ENCODE results near the gene FBXO8. TPM values are rescaled to one million over a fixed set of nuclear protein-coding genes. Genes with fewer than 3 reads are reported as not detected.

The FBXO8 gene
- total RNA-seq, 1 donor from 2014 or later, result 12.8 TPM

DNA sequence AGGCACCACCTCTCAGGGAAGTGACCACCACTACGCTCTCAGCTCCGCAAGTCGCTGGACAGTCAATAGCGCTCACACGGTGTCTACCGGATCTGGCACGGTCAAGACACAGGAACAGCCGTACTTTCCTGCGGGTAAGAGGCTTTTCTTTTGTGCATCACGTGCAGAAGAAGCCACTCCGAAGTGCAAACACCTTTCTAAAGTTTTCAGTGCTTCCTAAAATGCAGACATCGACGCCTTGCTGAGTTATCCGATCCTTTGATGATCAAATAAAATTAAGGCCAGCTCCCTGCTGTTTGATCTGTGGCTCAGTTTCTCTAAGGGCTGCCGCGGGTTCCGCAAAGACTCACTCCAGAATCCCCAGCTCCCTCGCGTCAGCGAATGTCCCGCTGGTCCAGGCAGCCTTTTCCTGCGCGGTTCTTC, 71.8 kb downstream of the FBXO8 start:
- TF ChIP-seq, protein P1, sequence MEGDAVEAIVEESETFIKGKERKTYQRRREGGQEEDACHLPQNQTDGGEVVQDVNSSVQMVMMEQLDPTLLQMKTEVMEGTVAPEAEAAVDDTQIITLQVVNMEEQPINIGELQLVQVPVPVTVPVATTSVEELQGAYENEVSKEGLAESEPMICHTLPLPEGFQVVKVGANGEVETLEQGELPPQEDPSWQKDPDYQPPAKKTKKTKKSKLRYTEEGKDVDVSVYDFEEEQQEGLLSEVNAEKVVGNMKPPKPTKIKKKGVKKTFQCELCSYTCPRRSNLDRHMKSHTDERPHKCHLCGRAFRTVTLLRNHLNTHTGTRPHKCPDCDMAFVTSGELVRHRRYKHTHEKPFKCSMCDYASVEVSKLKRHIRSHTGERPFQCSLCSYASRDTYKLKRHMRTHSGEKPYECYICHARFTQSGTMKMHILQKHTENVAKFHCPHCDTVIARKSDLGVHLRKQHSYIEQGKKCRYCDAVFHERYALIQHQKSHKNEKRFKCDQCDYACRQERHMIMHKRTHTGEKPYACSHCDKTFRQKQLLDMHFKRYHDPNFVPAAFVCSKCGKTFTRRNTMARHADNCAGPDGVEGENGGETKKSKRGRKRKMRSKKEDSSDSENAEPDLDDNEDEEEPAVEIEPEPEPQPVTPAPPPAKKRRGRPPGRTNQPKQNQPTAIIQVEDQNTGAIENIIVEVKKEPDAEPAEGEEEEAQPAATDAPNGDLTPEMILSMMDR (IDR thresholded peaks at IDR 0.05; ENCODE audit: unreplicated experiment), result no peak
- H3K27me3 Mint-ChIP-seq, result peaks cover 87% of the 10 kb centered on the region
- H3K4me3 Mint-ChIP-seq (ENCODE audit: low read depth), result no peak overlapping the region
- peaks cover 8% of the 10 kb centered on the region for H3K4me1 Mint-ChIP-seq (ENCODE audit: low read depth)
- no peak overlapping the region for H3K27ac Mint-ChIP-seq
- H3K36me3 Mint-ChIP-seq (ENCODE audit: insufficient read depth), result no peaks in the 10 kb centered on the region
- DNase-seq (ENCODE audit: low spot score, unreplicated experiment), result no peak
- no peaks in the 10 kb centered on the region for H3K9me3 Mint-ChIP-seq (ENCODE audit: low read depth)

DNA sequence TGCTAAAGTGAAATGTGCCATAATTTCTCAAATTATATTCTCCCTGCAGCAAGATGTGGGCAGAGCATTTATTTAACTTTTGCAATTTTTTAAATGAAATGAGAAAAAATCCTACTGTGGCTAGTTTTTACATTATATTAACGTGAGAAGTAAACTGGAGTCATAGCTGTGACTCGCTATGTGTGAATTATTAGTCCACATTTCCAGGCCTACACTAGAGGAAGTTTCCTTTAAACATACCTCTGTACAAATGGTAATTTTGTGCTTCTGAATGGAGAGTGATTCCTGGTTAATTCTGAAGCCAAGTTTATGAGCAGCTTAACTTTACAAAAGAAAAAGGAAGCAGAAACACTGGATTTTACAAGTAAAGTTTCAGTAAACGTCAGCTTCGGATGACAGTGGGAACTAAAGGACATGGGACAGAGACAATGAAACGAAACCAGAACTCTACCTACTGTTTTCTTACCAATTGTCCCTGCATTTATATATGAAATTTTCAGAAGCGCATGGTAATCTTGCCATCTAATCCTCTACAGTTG, 72.4 kb downstream of the FBXO8 start:
- DNase-seq (ENCODE audit: low spot score, unreplicated experiment), result no peak
- Mint-ChIP-seq H3K27ac (no peak overlapping the region), H3K9me3 (ENCODE audit: low read depth) (no peaks in the 10 kb centered on the region), H3K36me3 (ENCODE audit: insufficient read depth) (no peaks in the 10 kb centered on the region), H3K27me3 (peaks cover 87% of the 10 kb centered on the region), H3K4me1 (ENCODE audit: low read depth) (peaks cover 7% of the 10 kb centered on the region), H3K4me3 (ENCODE audit: low read depth) (no peak overlapping the region)
- TF ChIP-seq, protein P1 (IDR thresholded peaks at IDR 0.05; ENCODE audit: unreplicated experiment), result no peak

DNA sequence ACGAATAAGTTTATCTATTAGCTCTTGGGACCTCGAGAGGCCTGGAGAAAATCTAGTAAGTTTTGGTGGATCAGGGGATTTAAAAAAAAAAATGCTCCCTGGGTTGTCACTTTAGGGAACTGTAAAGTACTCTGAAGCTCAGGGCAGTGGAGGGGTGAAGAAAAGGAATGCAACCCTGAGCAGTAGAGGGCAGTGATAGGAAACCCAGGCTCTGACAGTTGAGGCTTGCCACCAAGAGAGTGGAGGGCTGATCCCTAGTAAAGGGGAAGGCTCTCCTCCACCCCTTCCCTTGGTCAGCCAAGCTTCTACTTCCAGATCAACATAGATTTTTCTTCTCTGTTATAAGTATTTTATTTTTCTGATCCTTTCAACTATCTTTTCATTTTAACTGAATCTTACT, 73.1 kb downstream of the FBXO8 start:
- Mint-ChIP-seq H3K27ac (no peak overlapping the region), H3K9me3 (ENCODE audit: low read depth) (no peaks in the 10 kb centered on the region), H3K4me3 (ENCODE audit: low read depth) (no peak overlapping the region), H3K4me1 (ENCODE audit: low read depth) (peaks cover 5% of the 10 kb centered on the region), H3K27me3 (peaks cover 84% of the 10 kb centered on the region), H3K36me3 (ENCODE audit: insufficient read depth) (no peaks in the 10 kb centered on the region)
- TF ChIP-seq, protein P1 (IDR thresholded peaks at IDR 0.05; ENCODE audit: unreplicated experiment), result no peak
- no peak for DNase-seq (ENCODE audit: low spot score, unreplicated experiment)

DNA sequence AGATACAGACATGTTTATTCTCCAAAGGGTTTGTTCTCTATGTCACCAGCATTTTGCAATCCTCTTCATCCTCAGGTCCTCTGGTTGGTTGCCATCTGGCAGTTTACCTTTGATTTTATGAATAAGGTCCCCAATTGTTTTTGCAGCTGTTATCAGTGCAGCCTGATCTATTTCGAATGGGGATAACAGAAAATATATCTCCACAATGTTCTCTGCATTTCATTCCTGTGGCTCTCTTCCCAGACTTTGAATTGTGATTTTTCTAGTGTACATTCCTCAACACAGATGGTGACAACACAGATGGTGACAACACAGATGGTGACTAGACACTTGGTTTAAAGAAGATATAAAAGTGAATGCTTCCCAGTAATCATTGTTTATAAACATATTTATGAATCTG, 74.1 kb downstream of the FBXO8 start:
- peaks cover 85% of the 10 kb centered on the region for H3K27me3 Mint-ChIP-seq
- H3K4me3 Mint-ChIP-seq (ENCODE audit: low read depth), result no peak overlapping the region
- no peaks in the 10 kb centered on the region for H3K9me3 Mint-ChIP-seq (ENCODE audit: low read depth)
- H3K27ac Mint-ChIP-seq, result no peak overlapping the region
- TF ChIP-seq, protein P1 (IDR thresholded peaks at IDR 0.05; ENCODE audit: unreplicated experiment), result no peak
- H3K36me3 Mint-ChIP-seq (ENCODE audit: insufficient read depth), result no peaks in the 10 kb centered on the region
- peaks cover 3% of the 10 kb centered on the region for H3K4me1 Mint-ChIP-seq (ENCODE audit: low read depth)
- DNase-seq (ENCODE audit: low spot score, unreplicated experiment), result no peak

DNA sequence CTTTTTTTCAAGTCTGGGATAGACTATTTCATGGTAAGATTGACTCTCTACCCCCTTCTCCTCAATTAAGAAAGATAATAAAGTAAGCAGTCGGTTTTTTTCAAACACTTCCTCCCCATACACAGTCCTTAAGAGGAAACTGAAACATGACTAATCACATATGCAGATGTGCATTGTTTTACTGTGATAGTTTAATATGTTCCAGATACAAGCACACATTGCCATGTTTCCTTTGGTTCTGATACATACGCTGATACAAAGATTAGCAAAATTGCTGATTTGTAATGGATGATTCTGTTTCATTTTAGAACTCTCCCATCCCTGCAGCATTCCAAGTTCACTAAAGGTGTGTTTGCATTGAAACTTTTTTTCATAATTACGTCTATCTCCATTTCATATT, 76.1 kb downstream of the FBXO8 start:
- Mint-ChIP-seq H3K27ac (no peak overlapping the region), H3K27me3 (peaks cover 74% of the 10 kb centered on the region), H3K36me3 (ENCODE audit: insufficient read depth) (no peaks in the 10 kb centered on the region), H3K4me3 (ENCODE audit: low read depth) (no peak overlapping the region), H3K9me3 (ENCODE audit: low read depth) (no peaks in the 10 kb centered on the region), H3K4me1 (ENCODE audit: low read depth) (peaks cover 2% of the 10 kb centered on the region)
- TF ChIP-seq, protein P1 (IDR thresholded peaks at IDR 0.05; ENCODE audit: unreplicated experiment), result no peak
- no peak for DNase-seq (ENCODE audit: low spot score, unreplicated experiment)

All from progenitor cell of endocrine pancreas (in vitro differentiated cells).